Right lung (tissue), 5 donors: ENCODE data around the gene WDTC1. TPM values are rescaled to one million over a fixed set of nuclear protein-coding genes. Genes with fewer than 3 reads are reported as not detected.

ENCODE experiments used
- DNase-seq, 2 donors: peaks; one replicate each; pipeline ENCODE4 v3.0.0-alpha.2; 2013
- polyA plus RNA-seq, 5 donors: library from polyadenylated mRNA; unstranded; fragments of 120-200 nt; gene quantifications; one replicate each; pipeline versions ENCODE4 v1.2.1 to v1.2.3, GENCODE V29; 2013; ENCODE audit warnings: inconsistent platforms in 1 of 5, low replicate concordance in 1 of 5; ENCODE audit not compliant: insufficient read length in 5 of 5, insufficient read depth in 1 of 5

Gene WDTC1
- polyA plus RNA-seq, 5 donors, result 29.7 to 38.9 (median 33.8) TPM

DNA sequence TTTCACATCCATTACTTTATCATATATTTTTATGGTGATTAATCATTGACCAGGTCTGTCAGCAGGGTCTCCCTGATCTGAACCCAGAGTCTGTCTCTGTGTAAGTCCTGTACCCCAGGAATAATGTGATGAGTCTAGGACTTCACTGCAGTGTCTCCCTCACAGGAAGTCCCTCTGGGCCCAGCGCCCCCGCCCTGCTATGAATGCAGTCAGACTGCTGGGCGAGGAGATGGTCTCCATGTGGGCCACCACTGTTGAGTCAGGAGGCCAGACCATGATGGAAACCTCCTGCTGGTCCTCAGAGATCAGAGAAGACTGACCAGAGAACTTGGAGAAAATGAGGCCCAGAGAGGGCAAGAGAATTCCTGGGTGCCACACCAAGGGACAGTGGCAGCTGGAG is 97.0 kb downstream of the WDTC1 start:
- DNase-seq, result no peak

DNA sequence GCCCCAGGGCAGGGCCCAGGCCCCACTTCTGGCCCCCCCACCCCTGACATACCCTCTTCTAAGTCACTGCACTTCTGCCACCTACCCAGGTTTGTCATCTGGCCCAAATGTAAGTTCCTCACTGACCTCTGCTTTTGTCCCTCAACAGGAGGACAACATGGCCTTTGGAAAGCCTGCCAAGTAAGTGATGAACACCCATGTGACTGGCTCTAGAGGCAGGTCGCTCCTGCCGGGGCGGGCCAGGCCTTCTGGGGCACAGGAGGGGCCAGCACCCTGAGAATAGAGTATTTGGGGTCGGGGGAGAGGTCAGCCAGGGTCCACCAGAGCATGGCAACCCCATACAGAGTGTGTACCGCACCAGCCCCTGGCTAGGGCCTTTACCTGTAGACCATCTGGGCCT is 97.5 kb downstream of the WDTC1 start:
- no peak for DNase-seq

DNA sequence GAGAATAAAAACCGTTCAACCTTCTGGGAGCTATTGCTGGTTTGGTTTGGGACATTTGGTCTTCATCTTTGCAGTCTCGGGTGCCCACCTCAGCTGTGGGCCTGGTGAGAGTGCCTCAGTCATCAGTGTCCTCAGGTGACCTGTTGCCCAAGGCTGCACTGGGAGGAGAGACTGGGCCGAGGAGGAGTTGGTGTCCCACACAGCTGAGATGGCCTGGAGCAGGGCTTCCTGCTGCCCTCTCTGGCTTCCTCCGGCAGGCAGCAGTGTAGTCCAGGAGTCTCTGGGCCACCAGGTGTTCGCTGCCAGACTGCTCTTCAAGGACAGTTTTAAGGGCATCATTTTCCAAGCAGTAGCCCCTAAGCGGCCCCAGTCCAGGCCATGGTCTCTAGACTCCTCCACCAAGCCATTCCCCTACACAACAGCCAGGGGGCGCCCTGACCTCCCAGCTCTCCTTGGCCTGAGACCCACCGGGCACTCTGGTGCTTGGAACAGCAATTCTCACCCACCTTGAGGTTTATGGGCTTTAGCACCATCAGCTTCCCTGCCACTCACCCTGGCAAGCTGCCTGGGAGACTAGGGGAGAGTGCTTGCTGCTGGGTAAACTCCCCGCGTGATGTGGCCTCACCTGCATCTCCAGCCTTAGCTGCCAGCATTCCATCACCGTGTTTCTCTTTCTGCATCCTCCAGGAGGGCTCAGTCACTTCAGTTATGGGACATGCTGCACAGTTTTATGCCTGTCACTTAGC is 98.3 kb downstream of the WDTC1 start:
- DNase-seq, result no peak

DNA sequence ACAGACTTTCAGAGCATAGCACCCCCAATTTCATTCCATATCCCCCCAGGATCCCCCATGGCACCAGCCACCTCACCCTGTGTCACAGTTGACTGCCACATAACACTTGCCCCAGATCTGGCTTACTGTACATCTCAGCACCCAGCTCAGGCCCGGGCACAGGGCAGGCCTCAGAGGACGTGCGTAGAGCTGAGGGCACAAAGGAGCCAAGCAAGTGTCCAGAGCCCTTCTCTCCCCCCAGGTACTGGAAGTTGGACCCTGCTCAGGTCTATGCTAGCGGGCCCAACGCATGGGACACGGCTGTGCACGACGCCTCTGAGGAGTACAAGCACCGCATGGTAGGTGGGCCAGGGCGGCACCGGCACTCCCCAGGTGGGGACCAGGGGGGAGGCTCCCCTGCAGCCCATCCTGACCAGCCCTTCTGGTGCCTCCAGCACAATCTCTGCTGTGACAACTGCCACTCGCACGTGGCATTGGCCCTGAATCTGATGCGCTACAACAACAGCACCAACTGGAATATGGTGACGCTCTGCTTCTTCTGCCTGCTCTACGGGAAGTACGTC is 99.4 kb downstream of the WDTC1 start:
- DNase-seq, result no peak

DNA sequence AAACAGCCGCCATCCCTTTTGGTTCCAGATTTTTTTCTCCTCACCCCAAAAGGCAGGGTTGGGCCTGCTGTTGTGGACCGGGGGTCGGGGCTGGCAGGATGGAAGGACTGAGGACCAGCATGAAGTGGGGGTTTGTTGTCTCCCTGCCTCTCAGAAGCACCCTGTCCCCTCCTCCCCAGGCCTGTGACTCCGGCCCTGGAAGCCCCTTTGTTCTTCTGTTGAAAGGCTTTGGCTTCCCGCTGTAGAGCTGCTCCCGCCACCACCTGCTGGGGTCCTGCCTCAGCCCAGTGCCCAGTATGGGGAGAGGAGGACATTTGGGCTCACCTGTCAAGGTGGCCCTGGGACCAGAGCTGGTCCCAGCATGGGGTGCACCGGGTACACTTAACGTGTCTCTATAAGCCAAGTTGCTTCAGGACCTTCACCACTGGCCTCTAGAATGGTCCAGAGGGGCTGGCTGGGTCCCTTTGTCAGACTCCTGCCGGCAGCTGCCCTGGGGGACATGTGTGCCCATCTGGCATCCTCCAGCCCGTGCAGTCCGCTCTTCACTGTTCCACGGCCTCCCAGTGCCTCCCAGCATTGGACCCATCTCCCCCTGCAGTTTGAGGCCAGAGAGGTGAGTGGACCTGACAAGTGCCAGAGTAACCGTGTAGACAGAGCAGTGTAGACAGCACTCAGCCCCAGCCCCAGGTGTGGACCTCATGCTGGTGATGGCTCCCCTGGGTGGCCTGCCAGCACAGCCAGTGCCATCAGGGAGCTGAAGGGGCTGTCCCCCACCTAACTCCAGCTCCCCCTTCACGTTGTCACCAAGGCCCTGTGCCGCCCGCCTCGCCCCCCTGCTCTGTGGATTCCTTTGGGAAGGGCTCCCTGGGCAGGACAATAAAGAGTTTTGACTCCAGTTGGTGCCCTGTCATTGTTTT is 101.3 kb downstream of the WDTC1 start:
- DNase-seq, result no peak

DNA sequence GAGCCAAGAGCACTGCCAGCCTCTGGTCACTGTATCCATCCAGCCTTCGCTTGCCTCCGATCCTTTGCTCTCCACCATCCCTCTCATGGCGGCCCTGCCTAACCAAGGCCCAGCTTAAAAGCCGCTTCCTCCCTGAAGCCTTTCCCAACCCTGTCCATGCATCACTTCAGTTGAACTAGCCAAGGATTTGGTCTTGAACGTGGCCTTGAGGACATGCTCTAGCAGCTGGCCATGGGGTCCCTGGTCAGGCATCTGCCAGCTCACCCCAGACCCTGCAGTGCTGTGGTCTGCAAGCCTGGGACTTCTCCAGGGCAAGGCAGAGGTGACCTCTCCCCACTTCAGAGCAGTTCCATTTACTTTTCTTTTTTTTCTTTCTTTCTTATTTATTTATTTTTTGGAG is 102.3 kb downstream of the WDTC1 start:
- no peak for DNase-seq

DNA sequence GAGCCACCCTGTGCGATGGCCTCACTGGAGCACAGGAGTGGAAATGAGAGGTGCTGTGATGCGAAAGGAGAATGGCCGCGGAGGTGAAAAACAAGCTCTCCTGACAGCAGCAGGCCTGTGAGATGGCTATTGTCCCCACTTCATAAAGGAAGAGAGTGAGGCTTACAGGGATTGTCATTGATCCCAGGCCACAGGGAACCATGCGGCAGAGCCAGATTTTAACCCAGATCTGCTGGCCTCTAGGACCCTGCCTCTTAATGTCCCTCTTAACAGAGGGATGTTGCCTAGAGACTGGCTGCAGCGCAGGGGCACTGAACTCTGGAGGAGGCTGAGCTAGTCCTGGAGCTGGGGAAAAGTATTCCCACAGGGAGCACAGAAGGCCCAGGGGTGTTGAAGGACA is 104.3 kb downstream of the WDTC1 start:
- DNase-seq, result no peak

DNA sequence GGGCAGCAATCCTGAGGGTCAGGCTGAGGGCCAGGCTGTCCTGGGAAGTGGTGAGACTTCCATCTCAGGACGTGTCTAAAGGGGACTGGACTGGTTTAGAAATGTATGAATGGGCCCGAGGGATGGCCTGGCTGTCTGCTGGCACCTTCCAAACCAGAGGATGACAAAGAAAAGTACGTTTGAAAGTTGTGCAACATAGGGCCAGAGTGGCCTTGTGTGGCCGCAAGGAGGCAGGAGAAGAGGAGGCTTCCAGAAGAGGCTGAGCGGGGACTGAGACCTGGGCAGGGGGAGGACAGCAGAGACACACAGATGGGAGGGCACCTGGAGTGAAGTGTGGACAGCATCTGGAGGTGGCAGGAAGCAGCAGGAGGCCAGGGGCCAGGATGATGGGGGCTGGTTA is 104.8 kb downstream of the WDTC1 start:
- DNase-seq, result no peak

DNA sequence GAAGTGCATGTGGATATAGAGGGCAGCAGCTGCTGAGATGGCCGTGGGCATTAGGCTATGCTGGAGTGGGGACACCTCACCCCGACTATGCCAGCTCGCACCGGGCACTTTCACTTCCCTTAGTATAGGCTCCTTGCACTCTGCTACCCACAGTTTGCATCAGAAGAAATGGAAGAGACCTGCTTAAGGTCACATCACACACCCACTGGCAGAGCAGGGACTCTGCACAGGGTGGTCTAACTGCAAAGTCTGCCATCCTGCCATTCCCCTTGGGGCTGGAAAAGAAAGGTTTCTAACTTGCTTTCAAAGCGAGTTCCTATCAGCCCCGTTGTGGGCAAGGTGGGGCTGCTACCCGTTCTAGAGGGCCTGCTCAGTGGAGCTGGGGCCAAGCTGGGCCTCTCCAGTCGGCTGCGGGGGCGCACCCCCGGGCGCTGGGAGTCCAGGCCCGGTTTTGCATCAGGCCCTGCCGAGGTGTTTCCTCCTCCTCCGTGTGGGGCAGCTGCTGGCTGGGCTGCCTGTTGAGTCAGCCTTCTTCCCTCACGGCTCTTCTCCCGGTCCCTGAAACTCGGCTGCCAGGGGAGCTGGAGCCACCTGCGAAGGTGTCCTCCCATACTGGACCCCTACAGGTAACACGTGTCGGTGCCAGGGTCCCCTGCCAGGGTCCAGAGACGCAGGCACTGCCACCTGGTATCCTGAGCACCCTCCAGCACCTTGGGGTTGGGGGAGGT is 107.3 kb downstream of the WDTC1 start, which contains the start of gene SYTL1:
TSS of gene SYTL1 (plus strand) at position 498 of the 728 bp plus-strand sequence. CDS start 3,313 bp downstream, outside the sequence.
- no peak for DNase-seq

DNA sequence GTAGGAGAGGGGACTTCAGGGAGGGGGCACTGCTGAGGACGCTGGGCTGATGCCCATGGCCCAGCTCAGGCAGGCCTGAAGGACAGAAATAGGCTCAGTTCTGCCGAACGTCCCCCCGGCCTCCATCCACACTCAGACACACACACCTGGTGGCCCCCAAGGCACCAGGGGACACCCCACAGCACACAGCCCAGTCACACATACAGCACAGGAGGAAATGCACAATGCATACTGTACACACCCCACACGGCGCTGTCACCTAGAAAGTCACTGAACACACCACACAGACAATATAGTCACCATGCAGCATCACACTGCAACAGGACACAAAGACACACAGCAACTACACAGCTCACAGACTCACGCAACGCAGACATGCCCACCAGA is 108.0 kb downstream of the WDTC1 start:
- no peak for DNase-seq

DNA sequence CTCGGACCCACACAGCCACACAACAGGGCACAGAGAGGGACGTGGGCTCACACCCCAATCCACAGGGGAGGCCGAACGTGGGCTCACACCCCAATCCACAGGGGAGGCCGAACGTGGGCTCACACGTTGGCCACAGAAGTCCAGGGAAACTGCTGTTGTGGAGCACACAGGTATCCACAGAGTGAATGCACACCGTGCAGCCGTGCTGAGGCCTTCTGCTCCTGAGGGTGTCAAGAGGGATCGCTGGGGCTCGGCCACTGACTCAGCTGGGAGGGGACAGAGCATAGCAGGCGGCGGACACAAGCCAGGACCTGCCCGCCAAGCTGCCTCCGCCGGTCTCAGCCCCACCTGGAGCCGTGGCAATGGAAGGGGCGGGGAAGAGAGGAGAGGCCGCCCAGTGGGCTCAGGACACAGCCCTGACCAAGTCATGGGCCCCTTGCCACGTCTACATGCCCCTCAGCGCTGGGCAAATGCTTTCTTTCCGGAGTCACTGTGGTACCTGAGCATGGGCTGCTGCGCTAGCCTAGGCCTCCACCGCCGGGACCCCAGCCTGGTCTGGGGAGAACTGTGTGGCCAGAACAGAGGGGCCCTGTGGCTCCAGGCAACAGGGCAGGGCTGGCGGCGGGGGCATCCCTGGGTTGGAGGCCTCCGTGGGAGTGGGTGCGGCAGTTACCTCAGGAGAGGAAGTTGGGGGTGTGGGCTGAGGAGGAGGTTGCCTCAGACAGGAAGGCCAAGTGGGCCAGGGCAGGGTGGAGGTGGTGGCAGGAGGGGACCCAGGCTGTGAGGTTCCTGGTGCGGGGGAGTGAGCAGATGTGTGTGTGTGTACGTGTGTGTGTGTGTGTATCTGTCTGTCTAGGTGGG is 108.6 kb downstream of the WDTC1 start:
- DNase-seq, result no peak

DNA sequence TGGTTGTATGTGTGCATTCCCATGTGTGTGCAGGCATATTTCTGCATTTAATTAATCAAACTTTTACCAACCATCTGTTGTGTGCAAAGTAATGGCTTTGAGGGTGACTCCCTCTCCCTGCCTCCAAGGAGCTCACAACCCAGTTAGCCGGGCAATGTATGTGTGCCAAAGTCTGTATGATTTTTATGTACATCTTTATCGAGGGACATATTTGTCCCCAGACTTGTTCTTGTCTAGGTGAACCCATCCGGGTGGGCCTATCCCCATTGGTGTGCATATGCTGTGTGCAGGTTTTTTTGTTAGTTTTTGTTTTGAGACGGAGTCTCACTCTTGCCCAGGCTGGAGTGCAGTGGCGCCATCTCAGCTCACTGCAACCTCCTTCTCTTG is 109.2 kb downstream of the WDTC1 start:
- DNase-seq, result no peak

DNA sequence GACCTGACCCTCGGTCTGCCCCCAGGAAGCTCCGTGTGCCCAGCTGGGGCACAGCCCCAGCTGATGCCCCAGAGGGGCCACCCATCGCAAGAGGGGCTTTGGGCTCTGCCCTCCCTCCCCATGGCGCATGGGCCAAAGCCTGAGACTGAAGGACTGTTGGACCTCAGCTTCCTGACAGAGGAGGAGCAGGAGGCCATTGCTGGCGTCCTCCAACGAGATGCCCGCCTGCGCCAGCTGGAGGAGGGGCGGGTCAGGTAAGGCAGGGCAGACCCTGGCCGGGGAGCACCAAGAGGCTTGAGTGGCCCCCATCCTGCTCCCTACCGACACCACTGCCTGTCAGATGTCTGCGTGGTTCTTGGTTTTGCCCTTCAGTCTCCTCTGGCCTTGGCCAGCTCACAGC is 110.8 kb downstream of the WDTC1 start:
- no peak for DNase-seq

DNA sequence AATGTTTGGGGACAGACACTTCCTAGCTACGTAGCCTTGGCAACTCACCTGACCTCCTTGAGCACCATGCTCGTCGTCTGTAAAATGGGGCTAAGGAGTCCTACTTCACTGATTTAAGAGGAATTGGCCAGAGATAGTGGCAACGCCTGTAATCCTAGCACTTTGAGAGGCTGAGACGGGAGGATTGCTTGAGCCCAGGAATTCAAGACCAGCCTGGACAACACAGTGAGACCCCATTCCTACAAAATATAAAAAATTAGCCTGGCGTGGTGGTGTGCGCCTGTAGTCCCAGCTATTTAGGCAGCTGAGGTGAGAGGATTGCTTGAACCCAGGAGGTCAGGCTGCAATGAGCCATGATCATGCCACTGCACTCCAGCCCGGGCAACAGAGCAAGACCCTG is 111.9 kb downstream of the WDTC1 start:
- DNase-seq, result no peak

DNA sequence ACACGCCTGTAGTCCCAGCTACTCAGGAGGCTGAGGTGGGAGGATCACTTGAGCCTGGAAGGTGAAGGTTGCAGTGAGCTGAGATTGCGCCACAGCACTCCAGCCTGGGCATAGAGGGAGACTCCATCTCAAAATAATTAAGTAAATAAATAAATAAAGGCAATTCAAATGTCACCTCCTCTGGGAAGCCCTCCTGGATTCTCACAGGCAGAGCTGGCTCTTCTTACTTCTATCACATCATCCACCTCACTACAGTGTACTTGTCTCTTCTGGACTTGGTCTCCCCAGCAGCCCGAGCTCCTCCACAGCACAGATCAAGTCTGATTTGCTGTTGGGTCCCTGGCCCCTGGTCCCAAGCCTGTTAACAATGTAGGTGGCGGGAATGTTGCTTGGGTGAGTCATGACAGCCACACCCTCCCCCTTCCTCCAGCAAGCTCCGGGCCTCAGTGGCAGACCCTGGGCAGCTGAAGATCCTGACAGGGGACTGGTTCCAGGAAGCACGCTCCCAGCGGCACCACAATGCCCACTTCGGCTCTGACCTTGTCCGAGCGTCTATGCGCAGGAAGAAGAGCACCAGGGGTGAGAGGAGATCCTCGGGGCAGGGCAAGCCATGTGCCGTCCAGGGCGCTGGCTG is 112.7 kb downstream of the WDTC1 start:
- no peak for DNase-seq

DNA sequence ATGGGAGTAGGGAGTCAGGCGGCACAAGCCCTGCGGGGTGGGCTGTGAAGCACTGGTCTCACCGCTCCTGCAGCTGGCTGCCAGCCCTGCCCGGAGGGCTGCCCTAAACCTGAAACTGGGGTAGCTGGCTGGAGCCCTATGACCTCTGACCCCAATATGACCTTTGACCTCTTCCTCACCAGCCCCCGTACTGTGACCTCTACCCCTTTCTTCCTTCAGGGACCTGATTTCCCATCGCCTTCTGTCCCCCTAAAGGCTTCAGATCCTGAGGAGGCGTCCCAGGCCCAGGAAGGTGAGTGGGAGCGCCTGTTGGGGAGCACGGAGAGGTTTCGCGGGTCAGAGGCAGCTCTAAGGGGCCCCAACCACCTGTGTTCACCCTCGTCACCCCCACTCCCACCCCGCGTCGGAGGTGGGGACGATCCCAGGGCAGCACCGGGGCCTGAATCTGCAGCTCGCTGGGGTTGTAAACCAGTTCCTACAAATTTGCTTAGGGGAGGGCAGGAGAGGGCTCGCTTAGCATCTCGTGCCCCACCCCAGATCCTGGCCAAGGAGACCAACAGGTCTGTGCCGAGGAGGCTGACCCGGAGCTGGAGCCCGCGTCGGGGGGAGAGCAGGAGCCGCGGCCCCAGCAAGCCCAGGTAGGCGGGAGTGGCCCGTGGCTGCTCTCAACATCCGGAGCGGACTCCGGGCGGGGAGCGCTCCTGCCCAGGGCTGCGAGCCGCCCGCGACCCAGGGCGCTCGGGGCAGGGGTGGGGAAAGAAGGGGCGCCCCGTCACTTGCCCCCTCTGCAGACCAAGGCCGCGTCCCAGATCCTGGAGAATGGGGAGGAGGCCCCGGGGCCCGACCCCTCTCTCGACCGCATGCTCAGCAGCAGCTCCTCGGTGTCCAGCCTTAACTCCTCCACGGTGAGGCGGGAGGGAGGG is 114.7 kb downstream of the WDTC1 start:
- DNase-seq, result no peak

DNA sequence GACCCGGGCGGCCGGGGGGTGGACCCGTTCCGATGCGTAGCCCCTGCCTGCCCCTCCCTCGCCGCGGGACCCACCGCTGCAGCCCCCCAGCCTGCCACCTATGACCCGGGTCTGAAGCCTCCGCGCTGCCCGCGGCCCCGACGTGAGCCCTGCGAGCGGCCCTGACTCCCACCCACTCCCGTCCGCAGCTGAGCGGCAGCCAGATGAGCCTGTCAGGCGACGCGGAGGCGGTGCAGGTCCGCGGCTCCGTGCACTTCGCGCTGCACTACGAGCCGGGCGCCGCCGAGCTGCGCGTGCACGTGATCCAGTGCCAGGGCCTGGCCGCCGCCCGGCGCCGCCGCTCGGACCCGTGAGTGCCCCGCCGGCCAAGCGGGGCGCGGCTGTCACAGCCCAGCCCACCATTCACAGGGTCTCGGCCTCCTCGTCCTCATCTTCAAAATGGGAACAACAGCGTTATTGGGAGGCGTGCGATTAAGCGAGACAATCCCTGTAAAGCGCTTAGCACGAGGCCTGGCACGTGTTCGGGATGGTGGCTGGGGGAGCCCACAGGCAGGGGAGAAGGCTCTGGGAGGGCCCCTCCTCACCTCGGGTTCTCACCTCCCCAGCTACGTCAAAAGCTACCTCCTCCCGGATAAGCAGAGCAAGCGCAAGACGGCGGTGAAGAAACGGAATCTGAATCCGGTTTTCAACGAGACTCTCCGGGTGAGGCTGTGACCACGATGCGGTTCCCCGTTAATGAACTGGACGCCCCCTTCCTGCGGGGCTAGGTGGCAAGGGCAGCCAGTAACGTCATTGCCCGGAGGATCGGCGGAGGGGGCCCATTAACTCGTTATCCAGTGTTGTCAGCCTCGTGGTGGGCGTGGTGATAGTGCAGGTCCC is 115.6 kb downstream of the WDTC1 start:
- peak in 1 of 2 donors; percentile 52 for DNase-seq
